HFFc6 (cell line): ENCODE data around the gene TFEB. TPM values are rescaled to one million over a fixed set of nuclear protein-coding genes. Genes with fewer than 3 reads are reported as not detected.

Experiments
- DNase-seq: peaks from one replicate; pipeline ENCODE4 v3.0.0-alpha.2; 2018
- H3K27ac Mint-ChIP-seq: 2 replicates; pipeline ENCODE4 v1.8.0; 2020; ENCODE audit warnings: mild to moderate bottlenecking, mixed read lengths
- H3K27me3 Mint-ChIP-seq: 2 replicates; pipeline ENCODE4 v1.8.0; 2021; ENCODE audit warnings: mild to moderate bottlenecking, moderate library complexity, mixed read lengths; ENCODE audit not compliant: insufficient read depth
- H3K36me3 Mint-ChIP-seq: 2 replicates; pipeline ENCODE4 v1.8.0; 2021; ENCODE audit warnings: low read depth, mixed read lengths
- H3K4me1 Mint-ChIP-seq: 2 replicates; pipeline ENCODE4 v1.8.0; 2020; ENCODE audit warnings: low read depth, mixed read lengths
- H3K4me3 Mint-ChIP-seq: 2 replicates; pipeline ENCODE4 v1.8.0; 2020; ENCODE audit warnings: mild to moderate bottlenecking, moderate library complexity, mixed read lengths
- H3K9me3 Mint-ChIP-seq: 2 replicates; pipeline ENCODE4 v1.8.0; 2020; ENCODE audit warnings: mild to moderate bottlenecking, mixed read lengths
- CTCF ChIP-seq: fragments of 200-600 bp; sonication (generic); IDR thresholded peaks from 2 replicates; pipeline ENCODE4 v1.5.0; 2021; ENCODE audit warnings: antibody characterized with exemption, mild to moderate bottlenecking
- total RNA-seq, 6 experiments: library from RNA; stranded (reverse); fragmentation: NEBNext Ultra II Directional; extraction: Animal tissue kit (Norgen Biotek cat#: 25700); gene quantifications; 2 replicates in 1 of 6; 3 replicates in 5 of 6; pipeline ENCODE4 v1.2.3, GENCODE V29; 2021

TFEB gene
- total RNA-seq, 6 experiments from 2014 or later: 8.7 to 14.2 (median 11.0) TPM

DNA sequence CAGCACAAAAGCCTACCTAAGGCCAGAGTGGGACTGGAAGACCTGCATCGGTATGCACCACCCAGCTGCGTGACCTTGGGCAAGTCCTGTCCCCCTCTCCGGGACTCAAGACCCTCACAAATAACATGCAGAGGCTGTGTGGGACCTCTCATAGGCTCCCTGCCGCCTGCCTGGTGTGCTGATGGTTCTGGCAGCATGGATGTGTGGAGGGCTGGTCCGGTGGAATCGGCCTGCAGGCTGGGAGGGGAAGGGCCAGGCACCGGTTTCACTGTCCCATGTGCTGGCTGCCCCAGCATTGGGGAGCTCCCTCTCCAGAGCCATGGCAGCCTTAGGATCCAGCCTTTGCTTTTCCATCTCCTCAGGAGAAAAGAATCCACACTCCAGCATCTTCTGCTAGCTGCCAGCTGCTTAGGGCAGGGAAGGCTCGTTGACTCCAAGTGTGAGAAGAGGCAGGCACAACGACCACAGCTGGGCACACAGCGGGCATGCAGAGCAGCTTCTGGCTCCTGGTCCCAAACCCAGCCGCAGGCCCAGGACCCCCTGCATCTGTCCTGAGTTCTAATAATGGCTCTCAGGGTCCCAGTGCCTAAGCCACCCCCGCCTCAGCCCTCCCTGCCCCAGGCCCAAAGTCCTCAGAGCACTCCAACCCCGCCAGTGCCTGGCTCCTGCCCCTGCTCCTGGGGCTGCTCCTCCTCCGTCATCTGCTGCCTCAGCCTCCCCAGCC is 32.5 kb downstream of the TFEB start:
- Mint-ChIP-seq H3K9me3 (no peaks in the 10 kb centered on the region), H3K27ac (no peak overlapping the region), H3K36me3 (0 out of 2 replicates have a peak, but pooled peaks cover 5% of the 10 kb centered on the region), H3K27me3 (peaks cover 2% of the 10 kb centered on the region), H3K4me1 (peaks cover 43% of the 10 kb centered on the region), H3K4me3 (no peak overlapping the region)
- no peak for TF ChIP-seq CTCF
- no peak for DNase-seq

GRCh38 chr6:41702089-41702745 is 33.2 kb downstream of the TFEB start:
- H3K9me3 Mint-ChIP-seq: no peaks in the 10 kb centered on the region
- no peak overlapping the region for H3K4me3 Mint-ChIP-seq
- peaks cover 49% of the 10 kb centered on the region for H3K4me1 Mint-ChIP-seq
- no peak overlapping the region for H3K27ac Mint-ChIP-seq
- no peak for TF ChIP-seq CTCF
- H3K27me3 Mint-ChIP-seq: peaks cover 2% of the 10 kb centered on the region
- 0 out of 2 replicates have a peak, but pooled peaks cover 5% of the 10 kb centered on the region for H3K36me3 Mint-ChIP-seq
- DNase-seq: no peak

DNA sequence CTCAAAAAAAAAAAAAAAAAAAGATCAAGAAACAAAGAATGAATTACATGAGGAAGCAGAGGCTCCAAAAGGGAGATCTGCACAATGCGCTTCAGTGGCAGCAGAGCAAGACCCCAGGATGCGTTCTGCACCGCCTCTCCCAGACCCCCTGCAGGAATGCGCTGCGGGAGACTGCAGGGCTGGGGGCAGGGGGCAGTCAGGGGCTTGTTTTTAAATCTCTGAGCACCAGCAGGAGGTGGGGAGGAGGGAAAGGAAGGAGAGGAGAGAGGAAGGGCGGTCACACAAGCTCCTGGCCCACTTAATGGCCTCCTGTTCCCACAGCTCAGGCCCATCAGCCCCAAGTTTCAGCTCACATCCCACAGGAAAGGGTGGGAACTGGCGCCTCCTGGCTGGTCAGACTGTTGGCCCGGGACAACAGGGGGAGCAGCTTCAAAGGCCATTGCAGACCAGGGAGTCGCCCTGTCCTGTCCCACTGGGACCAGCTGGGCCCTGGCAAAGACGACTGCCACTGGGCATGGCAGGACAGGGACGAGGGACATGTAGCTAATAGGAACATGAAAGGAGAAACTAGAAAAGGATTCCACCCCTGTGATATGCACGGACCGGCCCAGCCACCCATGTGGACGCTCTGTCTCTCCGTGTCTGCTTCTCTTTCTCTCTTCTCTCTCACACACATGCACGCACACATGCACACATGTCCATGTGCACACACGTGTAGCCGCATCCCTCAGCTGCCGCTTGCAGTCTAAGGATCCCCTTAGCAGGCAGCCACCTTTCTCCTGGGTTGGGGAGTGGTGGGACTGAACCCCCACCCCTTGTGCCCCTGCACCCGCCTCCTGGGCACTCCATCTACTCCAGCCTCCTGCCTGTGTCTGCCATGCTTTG is 34.7 kb downstream of the TFEB start:
- peak; percentile 21; the same call in 1 of the 2 replicates for TF ChIP-seq CTCF
- Mint-ChIP-seq H3K4me1 (peaks cover 40% of the 10 kb centered on the region), H3K27ac (peak overlapping the region; percentile 53; the same call in 1 of the 2 replicates), H3K36me3 (0 out of 2 replicates have a peak, but pooled peaks cover 5% of the 10 kb centered on the region), H3K9me3 (no peaks in the 10 kb centered on the region), H3K27me3 (peaks cover 2% of the 10 kb centered on the region), H3K4me3 (no peak overlapping the region)
- DNase-seq: no peak

DNA sequence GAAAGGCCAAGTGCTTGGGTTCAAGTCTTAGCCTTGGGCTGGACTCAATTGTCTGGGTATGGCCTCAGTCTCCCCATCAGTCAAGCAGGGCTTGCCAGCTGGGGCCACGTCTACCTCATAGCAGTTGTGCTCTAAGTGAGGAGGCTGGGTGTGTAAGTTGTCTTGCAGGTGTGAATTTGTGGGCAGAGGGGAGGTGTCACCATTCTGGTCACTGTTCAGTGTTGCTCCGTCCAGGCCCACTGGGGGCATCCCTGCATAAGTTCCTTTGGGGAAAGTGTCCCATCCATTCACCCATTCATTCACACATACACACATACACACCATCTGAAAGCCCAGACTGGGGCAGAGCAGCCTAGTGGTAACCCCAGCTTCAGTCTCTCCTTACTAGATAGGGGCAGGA is 36.3 kb downstream of the TFEB start:
- H3K4me1 Mint-ChIP-seq: peaks cover 44% of the 10 kb centered on the region
- TF ChIP-seq CTCF: no peak
- H3K4me3 Mint-ChIP-seq: peak overlapping the region; percentile 79
- peak overlapping the region; percentile 98 for H3K27ac Mint-ChIP-seq
- peaks cover 3% of the 10 kb centered on the region for H3K27me3 Mint-ChIP-seq
- H3K9me3 Mint-ChIP-seq: no peaks in the 10 kb centered on the region
- no peak for DNase-seq
- 0 out of 2 replicates have a peak, but pooled peaks cover 5% of the 10 kb centered on the region for H3K36me3 Mint-ChIP-seq
